ENCODE results near the gene NAALADL2.

GRCh38 chr3:175619369-175619768 is 760.2 kb downstream of the NAALADL2 start:
- TF ChIP-seq REST (IDR thresholded peaks at IDR 0.05) (no peak), CTCF (IDR thresholded peaks at IDR 0.05) (no peak), JUNB (IDR thresholded peaks at IDR 0.05) (no peak)

All from A549 (cell line).